ENCODE measurements around the gene SCO2. TPM values are rescaled to one million over a fixed set of nuclear protein-coding genes. Genes with fewer than 3 reads are reported as not detected.

Gene SCO2
- total and polyA plus RNA-seq, 5 donors from 2014 or later, result 6.4 to 14.6 (median 8.2) TPM

GRCh38 chr22:50561401-50562358 lies 36.3 kb upstream of the SCO2 start:
- DNase-seq (no peak), ATAC-seq (ENCODE audit: low read depth in 2 of 2) (no peak)
- Mint-ChIP-seq H3K9me3 (peaks cover 0 to 2% (median 0%) of the 10 kb centered on the region in 7 donors), H3K27ac (peak overlapping the region in 2 of 3 donors; percentile 2 to 36), H3K4me1 (peaks cover 0 to 23% (median 15%) of the 10 kb centered on the region in 4 donors), H3K36me3 (no peaks in the 10 kb centered on the region), H3K27me3 (peaks cover 22% of the 10 kb centered on the region), H3K4me3 (peak overlapping the region; percentile 62 to 91 (median 84))
- H3K27ac ChIP-seq (ENCODE audit: insufficient read depth, low read length, poor library complexity, severe bottlenecking), result no peak overlapping the region
- no peak overlapping the region for H3K4me3 ChIP-seq (ENCODE audit: low read depth, low read length)
- no peaks in the 10 kb centered on the region for H3K27me3 ChIP-seq (ENCODE audit: control insufficient read depth, insufficient read depth, low read length)
- no peaks in the 10 kb centered on the region for H3K36me3 ChIP-seq (ENCODE audit: control insufficient read depth, insufficient read depth, low read length)
- no peaks in the 10 kb centered on the region for H3K9me3 ChIP-seq (ENCODE audit: control insufficient read depth in 2 of 2, low read length in 2 of 2)
- peaks cover 10% of the 10 kb centered on the region for H3K4me1 ChIP-seq (ENCODE audit: control insufficient read depth, insufficient read depth, low read length, poor library complexity, severe bottlenecking)

GRCh38 chr22:50560034-50560433 lies 34.6 kb upstream of the SCO2 start:
- Histone ChIP-seq H3K27ac (ENCODE audit: insufficient read depth, low read length, poor library complexity, severe bottlenecking) (no peak overlapping the region), H3K9me3 (ENCODE audit: control insufficient read depth in 2 of 2, low read length in 2 of 2) (no peaks in the 10 kb centered on the region), H3K36me3 (ENCODE audit: control insufficient read depth, insufficient read depth, low read length) (no peaks in the 10 kb centered on the region), H3K4me3 (ENCODE audit: low read depth, low read length) (no peak overlapping the region), H3K27me3 (ENCODE audit: control insufficient read depth, insufficient read depth, low read length) (no peaks in the 10 kb centered on the region), H3K4me1 (ENCODE audit: control insufficient read depth, insufficient read depth, low read length, poor library complexity, severe bottlenecking) (peaks cover 10% of the 10 kb centered on the region)
- no peak for ATAC-seq (ENCODE audit: low read depth in 2 of 2)
- H3K36me3 Mint-ChIP-seq, result no peaks in the 10 kb centered on the region
- peaks cover 0 to 23% (median 15%) of the 10 kb centered on the region in 4 donors for H3K4me1 Mint-ChIP-seq
- peaks cover 22% of the 10 kb centered on the region for H3K27me3 Mint-ChIP-seq
- H3K4me3 Mint-ChIP-seq, result peak overlapping the region in 1 of 4 donors; percentile 85
- no peak overlapping the region for H3K27ac Mint-ChIP-seq
- H3K9me3 Mint-ChIP-seq, result peaks cover 0 to 2% (median 0%) of the 10 kb centered on the region in 7 donors
- no peak for DNase-seq

DNA sequence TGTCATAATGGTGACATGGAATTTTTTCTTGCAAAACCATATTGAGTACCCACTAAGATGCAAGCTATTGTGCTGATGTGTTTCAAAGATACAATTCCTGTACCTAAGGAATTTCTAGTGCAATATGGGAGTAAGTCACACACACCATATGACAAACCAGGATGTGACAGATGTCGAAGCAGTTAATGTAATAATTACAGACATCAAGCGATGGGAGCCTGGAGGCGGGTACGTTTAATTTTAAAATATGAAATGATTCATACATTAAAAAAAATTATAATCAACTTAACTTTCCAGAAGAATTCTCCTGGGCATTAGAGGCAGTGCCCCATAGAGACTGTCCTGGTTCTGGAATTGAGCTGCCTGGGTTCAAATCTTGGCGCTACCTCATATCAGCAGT lies 31.3 kb upstream of the SCO2 start:
- ATAC-seq (ENCODE audit: low read depth in 2 of 2) (no peak), DNase-seq (no peak)
- Mint-ChIP-seq H3K27ac (no peak overlapping the region), H3K9me3 (peaks cover 0 to 2% (median 0%) of the 10 kb centered on the region in 7 donors), H3K27me3 (peaks cover 16% of the 10 kb centered on the region), H3K36me3 (no peaks in the 10 kb centered on the region), H3K4me3 (peak overlapping the region in 1 of 4 donors; percentile 14), H3K4me1 (peaks cover 0 to 10% (median 6%) of the 10 kb centered on the region in 4 donors)
- Histone ChIP-seq H3K4me1 (ENCODE audit: control insufficient read depth, insufficient read depth, low read length, poor library complexity, severe bottlenecking) (no peaks in the 10 kb centered on the region), H3K4me3 (ENCODE audit: low read depth, low read length) (no peak overlapping the region), H3K9me3 (ENCODE audit: control insufficient read depth in 2 of 2, low read length in 2 of 2) (no peaks in the 10 kb centered on the region), H3K27me3 (ENCODE audit: control insufficient read depth, insufficient read depth, low read length) (no peaks in the 10 kb centered on the region), H3K27ac (ENCODE audit: insufficient read depth, low read length, poor library complexity, severe bottlenecking) (no peak overlapping the region), H3K36me3 (ENCODE audit: control insufficient read depth, insufficient read depth, low read length) (no peaks in the 10 kb centered on the region)

DNA sequence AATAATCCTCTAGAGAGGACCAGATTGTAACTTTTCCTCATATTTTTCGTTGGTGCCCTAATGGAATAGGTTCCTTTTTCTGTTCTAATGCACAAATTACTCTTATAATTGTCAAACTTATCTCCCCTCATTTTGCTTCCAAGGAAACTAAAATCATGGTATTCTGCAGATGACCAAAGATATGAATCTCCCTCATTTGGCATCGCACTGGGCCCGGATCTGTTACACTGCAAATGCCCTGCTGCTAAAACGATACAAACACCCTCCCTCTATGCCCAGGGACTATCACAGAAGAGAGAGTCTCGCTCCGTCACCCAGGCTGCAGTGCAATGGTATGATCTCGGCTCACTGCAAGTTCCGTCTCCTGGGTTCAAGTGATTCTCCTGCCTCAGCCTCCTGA lies 27.9 kb upstream of the SCO2 start:
- Mint-ChIP-seq H3K4me1 (peaks cover 0 to 24% (median 10%) of the 10 kb centered on the region in 4 donors), H3K36me3 (no peaks in the 10 kb centered on the region), H3K4me3 (no peak overlapping the region), H3K9me3 (no peaks in the 10 kb centered on the region), H3K27ac (no peak overlapping the region), H3K27me3 (peaks cover 5% of the 10 kb centered on the region)
- Histone ChIP-seq H3K4me3 (ENCODE audit: low read depth, low read length) (no peak overlapping the region), H3K9me3 (ENCODE audit: control insufficient read depth in 2 of 2, low read length in 2 of 2) (no peaks in the 10 kb centered on the region), H3K27ac (ENCODE audit: insufficient read depth, low read length, poor library complexity, severe bottlenecking) (no peak overlapping the region), H3K27me3 (ENCODE audit: control insufficient read depth, insufficient read depth, low read length) (no peaks in the 10 kb centered on the region), H3K36me3 (ENCODE audit: control insufficient read depth, insufficient read depth, low read length) (no peaks in the 10 kb centered on the region), H3K4me1 (ENCODE audit: control insufficient read depth, insufficient read depth, low read length, poor library complexity, severe bottlenecking) (peaks cover 22% of the 10 kb centered on the region)
- no peak for ATAC-seq (ENCODE audit: low read depth in 2 of 2)
- no peak for DNase-seq

GRCh38 chr22:50551160-50551752 lies 25.9 kb upstream of the SCO2 start:
- no peaks in the 10 kb centered on the region for H3K9me3 ChIP-seq (ENCODE audit: control insufficient read depth in 2 of 2, low read length in 2 of 2)
- H3K36me3 ChIP-seq (ENCODE audit: control insufficient read depth, insufficient read depth, low read length), result no peaks in the 10 kb centered on the region
- H3K4me3 ChIP-seq (ENCODE audit: low read depth, low read length), result no peak overlapping the region
- Mint-ChIP-seq H3K9me3 (no peaks in the 10 kb centered on the region), H3K36me3 (no peaks in the 10 kb centered on the region), H3K27ac (peak overlapping the region in 1 of 3 donors; percentile 69), H3K4me3 (peak overlapping the region; percentile 73 to 83 (median 80)), H3K27me3 (no peaks in the 10 kb centered on the region), H3K4me1 (peaks cover 0 to 29% (median 10%) of the 10 kb centered on the region in 4 donors)
- no peaks in the 10 kb centered on the region for H3K27me3 ChIP-seq (ENCODE audit: control insufficient read depth, insufficient read depth, low read length)
- DNase-seq (no peak), ATAC-seq (ENCODE audit: low read depth in 2 of 2) (no peak)
- H3K27ac ChIP-seq (ENCODE audit: insufficient read depth, low read length, poor library complexity, severe bottlenecking), result no peak overlapping the region
- H3K4me1 ChIP-seq (ENCODE audit: control insufficient read depth, insufficient read depth, low read length, poor library complexity, severe bottlenecking), result peaks cover 28% of the 10 kb centered on the region

DNA sequence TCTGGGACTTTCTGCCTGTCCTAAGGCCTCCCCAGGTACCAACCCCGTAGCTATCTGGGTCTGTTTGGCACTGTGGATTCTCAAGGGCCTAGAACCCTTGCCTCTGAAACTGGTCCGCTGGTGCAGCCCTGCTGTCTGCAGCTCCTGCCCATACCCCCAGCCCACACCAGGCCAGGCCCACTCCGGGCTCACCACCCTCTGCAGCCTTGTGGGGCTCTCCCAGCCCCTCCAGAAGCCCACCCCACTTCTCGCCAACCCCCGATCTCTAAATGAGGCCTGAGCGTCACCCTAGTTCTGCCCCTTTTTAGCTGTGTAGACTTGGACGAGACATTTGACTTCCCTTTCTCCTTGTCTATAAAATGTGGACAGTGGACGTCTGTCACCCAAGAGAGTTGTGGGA lies 25.0 kb upstream of the SCO2 start:
- H3K27ac ChIP-seq (ENCODE audit: insufficient read depth, low read length, poor library complexity, severe bottlenecking), result peak overlapping the region; percentile 1
- H3K27me3 ChIP-seq (ENCODE audit: control insufficient read depth, insufficient read depth, low read length), result no peaks in the 10 kb centered on the region
- Mint-ChIP-seq H3K27me3 (no peaks in the 10 kb centered on the region), H3K4me1 (peaks cover 0 to 38% (median 13%) of the 10 kb centered on the region in 4 donors), H3K36me3 (no peaks in the 10 kb centered on the region), H3K27ac (peak overlapping the region; percentile 65 to 81 (median 69)), H3K4me3 (peak overlapping the region; percentile 47 to 84 (median 80)), H3K9me3 (no peaks in the 10 kb centered on the region)
- H3K9me3 ChIP-seq (ENCODE audit: control insufficient read depth in 2 of 2, low read length in 2 of 2), result no peaks in the 10 kb centered on the region
- no peak for DNase-seq
- ATAC-seq (ENCODE audit: low read depth in 2 of 2), result no peak
- H3K36me3 ChIP-seq (ENCODE audit: control insufficient read depth, insufficient read depth, low read length), result no peaks in the 10 kb centered on the region
- peaks cover 36% of the 10 kb centered on the region for H3K4me1 ChIP-seq (ENCODE audit: control insufficient read depth, insufficient read depth, low read length, poor library complexity, severe bottlenecking)
- H3K4me3 ChIP-seq (ENCODE audit: low read depth, low read length), result no peak overlapping the region

DNA sequence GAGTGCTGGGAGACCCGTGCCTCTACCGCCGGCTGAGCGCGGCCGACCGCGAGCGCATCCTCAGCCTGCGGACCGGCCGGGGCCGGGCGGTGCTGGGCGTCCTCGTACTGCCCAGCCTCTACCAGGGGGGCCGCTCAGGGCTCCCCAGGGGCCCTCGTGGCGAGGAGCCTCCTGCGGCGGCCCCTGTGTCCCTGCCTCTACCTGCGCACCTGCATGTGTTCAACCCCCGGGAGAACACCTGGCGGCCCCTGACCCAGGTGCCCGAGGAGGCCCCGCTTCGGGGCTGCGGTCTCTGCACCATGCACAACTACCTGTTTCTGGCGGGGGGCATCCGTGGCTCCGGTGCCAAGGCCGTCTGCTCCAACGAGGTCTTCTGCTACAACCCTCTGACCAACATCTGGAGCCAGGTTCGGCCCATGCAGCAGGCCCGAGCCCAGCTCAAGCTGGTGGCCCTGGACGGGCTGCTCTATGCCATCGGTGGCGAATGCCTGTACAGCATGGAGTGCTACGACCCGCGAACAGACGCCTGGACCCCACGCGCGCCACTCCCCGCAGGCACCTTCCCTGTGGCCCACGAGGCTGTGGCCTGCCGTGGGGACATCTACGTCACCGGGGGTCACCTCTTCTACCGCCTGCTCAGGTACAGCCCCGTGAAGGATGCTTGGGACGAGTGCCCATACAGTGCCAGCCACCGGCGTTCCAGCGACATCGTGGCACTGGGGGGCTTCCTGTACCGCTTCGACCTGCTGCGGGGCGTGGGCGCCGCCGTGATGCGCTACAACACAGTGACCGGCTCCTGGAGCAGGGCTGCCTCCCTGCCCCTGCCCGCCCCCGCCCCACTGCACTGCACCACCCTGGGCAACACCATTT lies 23.8 kb upstream of the SCO2 start:
- H3K9me3 Mint-ChIP-seq, result no peaks in the 10 kb centered on the region
- Histone ChIP-seq H3K4me1 (ENCODE audit: control insufficient read depth, insufficient read depth, low read length, poor library complexity, severe bottlenecking) (peaks cover 48% of the 10 kb centered on the region), H3K9me3 (ENCODE audit: control insufficient read depth in 2 of 2, low read length in 2 of 2) (no peaks in the 10 kb centered on the region), H3K4me3 (ENCODE audit: low read depth, low read length) (peak overlapping the region; percentile 19), H3K27ac (ENCODE audit: insufficient read depth, low read length, poor library complexity, severe bottlenecking) (peak overlapping the region; percentile 83), H3K27me3 (ENCODE audit: control insufficient read depth, insufficient read depth, low read length) (no peaks in the 10 kb centered on the region), H3K36me3 (ENCODE audit: control insufficient read depth, insufficient read depth, low read length) (no peaks in the 10 kb centered on the region)
- H3K27me3 Mint-ChIP-seq, result no peaks in the 10 kb centered on the region
- DNase-seq (no peak), ATAC-seq (ENCODE audit: low read depth in 2 of 2) (peak; percentile 2 to 8)
- H3K36me3 Mint-ChIP-seq, result no peaks in the 10 kb centered on the region
- peaks cover 0 to 50% (median 20%) of the 10 kb centered on the region in 4 donors for H3K4me1 Mint-ChIP-seq
- peak overlapping the region; percentile 44 to 83 (median 79) for H3K4me3 Mint-ChIP-seq
- H3K27ac Mint-ChIP-seq, result peak overlapping the region; percentile 58 to 89 (median 86)
